Activated T-cell treated with anti-CD3 and anti-CD28 coated beads for 24 hours (primary cell): ENCODE results near the gene XPO5.

Experiments used
- DNase-seq: peaks from one replicate; pipeline ENCODE4 v3.0.0-alpha.2; 2020; ENCODE audit warnings: low read depth

The XPO5 gene

GRCh38 chr6:43497689-43498088 is 78.1 kb downstream of the XPO5 start:
- DNase-seq: no peak

DNA sequence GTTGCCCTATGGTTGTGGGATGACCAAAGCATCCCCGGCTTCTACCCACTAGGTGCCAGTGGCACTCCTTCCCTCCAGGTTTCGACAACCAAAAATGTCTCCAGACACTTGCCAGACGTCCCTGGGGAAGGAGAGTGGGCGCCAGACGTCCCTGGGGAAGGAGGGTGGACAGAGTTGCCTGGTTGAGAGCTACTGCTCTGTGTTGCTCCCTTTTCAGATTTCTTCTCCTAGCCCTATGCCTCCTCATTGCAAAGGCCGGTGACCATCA is 78.8 kb downstream of the XPO5 start:
- no peak for DNase-seq

DNA sequence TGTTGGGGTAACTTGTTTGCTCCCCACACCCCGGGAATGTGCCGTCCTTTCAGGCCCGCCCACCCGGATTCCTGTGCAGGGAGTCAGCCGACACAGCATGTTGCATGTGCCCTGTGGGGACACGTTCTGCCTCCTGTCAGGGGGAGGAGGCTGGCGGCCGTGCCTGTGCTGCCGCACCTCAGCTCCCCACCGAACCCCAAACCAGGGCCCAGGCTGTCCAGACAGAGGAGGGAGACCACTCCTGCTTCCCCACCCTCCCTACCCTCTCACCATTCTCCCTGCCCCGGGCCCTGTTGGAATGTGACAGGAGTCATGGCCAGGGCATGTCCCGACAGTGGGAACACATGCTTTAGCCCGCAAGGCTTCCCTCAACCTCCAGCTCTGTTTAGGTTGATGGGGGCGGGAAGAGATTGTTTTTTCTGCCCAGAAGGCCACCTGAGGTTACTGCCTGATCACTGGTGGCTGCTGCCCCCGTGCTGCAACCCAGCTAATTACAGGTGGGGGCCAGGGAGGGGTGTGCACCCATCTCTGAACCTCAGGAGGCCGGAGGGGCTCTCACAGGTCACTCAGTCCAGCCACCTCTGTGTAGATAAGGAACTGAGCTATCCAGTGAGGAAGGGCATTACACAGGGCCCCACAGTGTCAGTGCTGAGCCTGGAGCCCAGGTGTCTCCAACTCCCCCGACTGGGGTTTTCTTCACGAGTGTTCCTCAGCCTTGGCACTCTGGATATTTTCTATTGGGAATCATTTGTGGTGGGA is 79.3 kb downstream of the XPO5 start:
- no peak for DNase-seq

GRCh38 chr6:43495409-43495941 is 80.4 kb downstream of the XPO5 start:
- DNase-seq: no peak

- no peak for DNase-seq
These were observed 81.1 kb downstream of the XPO5 start for GRCh38 chr6:43494766-43495165.

GRCh38 chr6:43494321-43494720 is 81.5 kb downstream of the XPO5 start:
- DNase-seq: no peak

- no peak for DNase-seq
These were observed 82.0 kb downstream of the XPO5 start for GRCh38 chr6:43493833-43494232.

DNA sequence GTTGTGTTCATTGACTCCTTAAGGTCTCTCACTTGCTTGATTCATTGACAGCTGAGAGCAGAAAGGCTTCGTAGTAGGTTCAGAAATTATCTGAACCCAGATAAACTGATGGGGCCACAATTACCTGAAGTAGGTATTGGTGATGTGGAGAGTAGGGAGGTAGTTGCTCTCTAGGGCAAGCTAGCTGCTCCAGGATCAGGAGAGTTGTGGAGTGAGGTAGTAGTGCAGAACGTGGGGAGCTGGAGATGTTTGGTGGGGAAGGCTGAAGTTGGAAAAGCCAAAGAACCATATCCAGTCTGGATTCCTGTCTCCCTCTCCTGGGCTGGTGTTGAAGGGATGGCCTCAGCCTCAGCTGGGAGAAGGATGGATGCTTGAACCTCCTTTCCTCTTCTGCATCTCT is 82.6 kb downstream of the XPO5 start:
- DNase-seq: no peak

DNA sequence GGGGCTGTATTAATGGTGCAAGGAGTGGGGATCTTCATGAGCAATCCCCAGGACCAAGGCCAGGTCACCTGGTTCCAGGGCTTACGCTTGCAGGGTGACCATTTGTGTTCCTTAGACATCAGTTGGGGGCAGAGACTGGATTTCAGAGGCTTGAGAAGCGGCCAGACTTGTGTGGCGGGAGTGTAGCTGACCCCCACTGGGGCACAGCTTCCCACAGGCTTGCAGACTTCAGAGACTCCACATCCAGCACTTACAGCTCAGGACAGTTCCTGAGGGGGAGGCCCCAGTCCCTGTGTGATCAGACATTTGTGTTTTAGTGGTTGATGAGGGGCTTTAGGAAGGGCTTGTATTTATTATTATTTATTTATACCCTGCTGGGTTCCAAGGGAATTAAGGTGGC is 83.2 kb downstream of the XPO5 start:
- no peak for DNase-seq

- DNase-seq: no peak
These were observed 83.8 kb downstream of the XPO5 start for GRCh38 chr6:43491750-43492661.

- no peak for DNase-seq
These were observed 85.3 kb downstream of the XPO5 start for GRCh38 chr6:43490523-43490939.

DNA sequence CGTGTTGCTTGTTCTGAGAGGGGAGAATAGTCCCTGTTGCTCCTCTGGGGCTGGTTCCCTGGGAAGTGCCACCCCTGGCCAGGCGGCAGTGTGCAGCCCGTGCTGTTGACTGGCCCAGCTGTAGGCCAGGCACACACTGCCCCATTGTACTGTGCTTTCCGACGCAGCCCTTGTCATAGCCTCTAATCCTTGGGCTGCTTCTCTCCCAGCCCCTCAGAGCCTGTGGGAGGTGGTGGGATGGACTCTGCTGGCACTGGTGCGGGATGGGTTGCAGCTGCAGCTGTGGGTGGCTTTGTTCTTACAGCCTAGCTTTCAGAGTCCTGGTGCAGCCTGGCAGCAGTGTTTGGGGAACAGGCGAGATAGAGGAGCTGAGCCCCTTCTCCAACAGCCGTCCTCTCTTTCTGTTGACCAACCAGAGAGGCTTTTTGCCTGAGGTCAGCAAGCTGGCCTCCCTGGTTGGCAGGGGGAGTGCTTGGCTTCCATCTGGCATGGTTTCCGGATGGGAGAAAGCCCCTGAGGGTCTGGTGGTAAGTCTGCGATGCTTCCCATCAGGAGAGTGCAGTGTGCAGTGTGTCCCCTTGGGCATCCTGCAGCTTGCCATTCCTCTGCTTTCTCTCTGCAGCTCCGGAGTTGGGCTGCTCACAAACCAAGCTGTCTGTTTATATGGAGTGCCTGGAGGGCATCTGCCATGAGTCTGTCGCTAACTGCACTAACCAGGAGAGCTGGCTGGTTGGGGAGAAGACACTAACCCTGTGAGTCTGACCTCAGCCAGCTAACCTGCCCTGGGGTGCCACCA is 86.4 kb downstream of the XPO5 start:
- no peak for DNase-seq

DNA sequence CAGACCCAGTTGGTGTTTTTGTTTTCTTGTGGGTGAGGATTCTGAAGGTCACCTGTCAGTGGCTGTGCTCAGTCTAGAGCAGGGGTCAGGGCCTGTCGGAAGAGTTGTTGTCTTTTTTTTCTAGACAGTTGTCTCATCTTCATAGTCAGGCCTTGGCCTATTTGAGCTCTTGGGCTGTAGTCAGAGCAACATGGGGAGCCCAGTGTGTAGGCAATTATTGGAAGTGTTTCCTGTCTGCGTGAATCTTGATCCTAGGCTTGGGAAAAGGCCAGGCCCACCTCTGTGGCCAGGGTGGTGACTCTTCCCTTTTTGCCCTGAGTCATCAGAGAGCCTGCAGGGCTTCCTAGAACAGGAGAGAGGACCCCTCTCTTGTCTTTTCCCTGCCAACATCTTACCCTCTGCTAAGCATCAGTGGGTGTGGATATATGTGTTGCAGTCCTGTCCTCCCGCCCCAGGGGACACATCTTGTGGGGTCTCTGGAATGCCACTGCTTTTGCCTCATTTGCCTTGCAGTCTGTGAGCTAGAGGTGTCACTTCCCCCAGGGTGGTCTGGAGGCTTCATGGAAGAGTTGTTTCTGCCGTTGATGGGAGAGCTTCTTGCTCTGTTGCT is 87.1 kb downstream of the XPO5 start:
- no peak for DNase-seq

DNA sequence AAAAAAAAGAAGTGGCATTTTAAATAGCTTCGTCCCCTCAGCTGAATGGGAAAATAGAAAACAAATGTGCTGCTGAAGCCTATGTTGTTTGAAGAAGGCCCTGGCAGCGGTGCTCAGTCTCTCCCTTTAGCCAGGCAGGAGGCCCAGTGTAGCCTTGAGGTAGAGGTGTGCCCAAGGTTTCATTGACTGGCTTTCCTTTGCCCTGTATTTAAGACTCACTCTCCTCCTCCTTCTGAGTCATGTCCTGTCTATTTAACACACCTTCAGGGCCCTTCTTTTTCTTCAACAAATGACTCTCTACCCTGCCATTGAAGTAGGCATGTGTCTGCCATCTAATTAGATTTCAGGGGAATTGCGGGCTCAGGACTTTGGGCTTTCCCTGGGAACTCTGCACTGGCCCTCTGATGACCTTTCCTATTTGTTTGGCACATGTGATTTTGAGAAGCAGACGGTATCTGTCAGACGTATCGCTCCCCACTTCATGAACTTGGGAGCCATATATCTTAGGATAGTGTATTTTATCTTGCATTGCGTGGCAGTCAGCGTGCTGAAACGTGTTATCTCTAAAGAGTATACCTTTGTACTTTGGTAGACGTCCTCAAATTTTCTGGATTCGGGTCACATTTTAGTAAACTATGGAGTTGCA is 94.1 kb downstream of the XPO5 start:
- DNase-seq: no peak

GRCh38 chr6:43481075-43481474 is 94.8 kb downstream of the XPO5 start:
- DNase-seq: no peak

DNA sequence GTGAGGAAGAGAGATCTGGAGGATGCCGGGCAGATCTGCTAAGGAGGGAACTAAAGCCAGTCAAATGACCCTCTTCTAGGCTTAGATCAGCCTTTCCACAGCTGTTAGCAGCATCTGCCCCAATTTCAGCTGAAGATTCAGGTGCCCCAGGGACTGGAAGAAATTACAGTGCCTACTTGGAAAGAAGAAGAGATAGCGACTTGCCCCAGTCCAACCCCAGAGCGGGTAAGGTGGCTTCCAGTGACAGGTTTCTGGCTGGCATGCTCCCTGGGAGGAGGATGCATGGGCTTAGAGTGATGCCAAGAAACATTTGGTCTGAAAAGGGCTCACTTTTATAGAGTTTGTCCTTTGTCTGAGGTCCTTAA is 97.8 kb downstream of the XPO5 start:
- no peak for DNase-seq

DNA sequence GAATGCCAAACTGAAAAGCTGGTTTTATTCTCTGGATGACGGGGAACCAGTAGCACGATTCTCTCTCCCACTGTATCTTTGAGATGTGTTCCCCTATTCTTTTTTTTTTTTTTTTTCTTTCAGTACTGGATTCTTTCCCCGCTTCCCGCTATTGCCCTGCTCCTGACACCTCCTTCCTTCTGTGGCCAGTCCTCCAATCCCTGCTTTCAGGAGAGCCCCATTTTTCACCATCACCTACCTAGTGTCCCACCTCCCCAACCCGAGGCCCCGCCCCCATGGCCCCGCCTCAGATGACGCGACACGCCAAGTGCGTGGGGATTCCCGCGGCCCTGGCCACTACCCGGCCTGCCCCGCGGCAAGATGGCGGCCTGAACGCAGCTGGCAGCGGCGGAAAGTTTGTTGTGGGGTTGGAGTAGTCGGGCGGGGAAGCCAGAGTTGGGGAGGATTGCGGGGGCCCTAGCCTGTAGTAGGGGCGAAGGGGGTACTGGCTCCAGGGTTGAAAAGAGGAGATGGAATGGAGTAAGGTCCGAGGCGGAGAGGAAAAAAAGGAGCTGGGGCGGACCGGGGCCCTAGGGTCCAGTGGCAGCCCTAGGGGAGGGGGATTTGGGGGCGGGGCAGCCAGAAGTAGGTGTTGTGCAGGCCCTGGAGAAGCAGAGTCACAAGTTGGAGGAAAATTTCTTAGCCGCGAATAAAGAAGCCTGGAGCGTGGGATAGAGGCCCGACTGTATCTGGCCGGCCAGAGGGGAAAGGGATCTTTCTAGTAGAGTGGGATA is 98.4 kb downstream of the XPO5 start, which contains the start of gene TJAP1:
Gene TJAP1 (plus strand): TSS at position 336 of the 773 bp plus-strand sequence. CDS start 21,432 bp downstream, outside the sequence.
- DNase-seq: peak; percentile 96

DNA sequence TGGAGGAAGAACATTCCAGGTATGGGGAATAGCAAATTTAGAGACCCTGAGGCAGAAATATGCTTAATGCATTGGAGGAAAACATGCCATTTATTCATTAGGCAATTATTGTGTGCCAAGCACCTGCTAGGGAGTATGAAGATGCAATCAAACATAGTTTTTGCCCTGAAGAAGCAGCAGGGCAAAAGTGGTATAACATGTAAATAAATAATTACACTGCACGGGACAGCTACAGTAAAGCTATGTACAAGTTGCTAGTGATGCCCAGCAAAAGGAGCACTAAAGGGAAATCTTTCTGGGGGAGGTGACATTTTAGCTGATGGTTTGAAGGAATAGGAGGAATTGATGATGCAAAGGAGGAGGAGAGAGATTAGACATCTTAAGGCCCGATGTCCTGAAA is 99.1 kb downstream of the XPO5 start:
- DNase-seq: no peak

- DNase-seq: no peak
These were observed 100.3 kb downstream of the XPO5 start for GRCh38 chr6:43475516-43475915.

GRCh38 chr6:43472515-43472914 is 103.3 kb downstream of the XPO5 start:
- no peak for DNase-seq
